Endodermal cell (in vitro differentiated cells): ENCODE measurements around the gene EFHD1. TPM values are rescaled to one million over a fixed set of nuclear protein-coding genes. Genes with fewer than 3 reads are reported as not detected.
A peak's percentile ranks its signal among the peaks of the same experiment; 100 is the strongest.

ENCODE experiments used
- DNase-seq: peaks from one replicate; pipeline ENCODE4 v3.0.0-alpha.2; 2017
- H3K27ac ChIP-seq: 2 replicates; pipeline ENCODE4 v1.5.1; 2013; ENCODE audit warnings: mild to moderate bottlenecking, low read depth, low read length, moderate library complexity
- H3K27me3 ChIP-seq: 2 replicates; pipeline ENCODE4 v1.6.1; 2013; ENCODE audit warnings: mild to moderate bottlenecking, low read length, moderate library complexity; ENCODE audit not compliant: insufficient read depth, control insufficient read depth, poor library complexity, severe bottlenecking
- H3K36me3 ChIP-seq: 2 replicates; pipeline ENCODE4 v1.7.0; 2013; ENCODE audit warnings: mild to moderate bottlenecking, low read length, moderate library complexity; ENCODE audit not compliant: control insufficient read depth, insufficient read depth
- H3K4me1 ChIP-seq: one replicate; pipeline ENCODE4 v1.7.0; 2013; ENCODE audit warnings: low read length; ENCODE audit not compliant: control insufficient read depth, insufficient read depth
- H3K4me3 ChIP-seq: 2 replicates; pipeline ENCODE4 v1.5.1; 2013; ENCODE audit warnings: mild to moderate bottlenecking, low read length, moderate library complexity
- H3K9ac ChIP-seq: 2 replicates; pipeline ENCODE4 v1.6.1; 2013; ENCODE audit warnings: mild to moderate bottlenecking, low read length, moderate library complexity; ENCODE audit not compliant: poor library complexity, severe bottlenecking; ENCODE audit errors: extremely low read depth
- H3K9me3 ChIP-seq: 2 replicates; pipeline ENCODE4 v1.6.1; 2013; ENCODE audit warnings: mild to moderate bottlenecking, low read length, moderate library complexity; ENCODE audit not compliant: control insufficient read depth
- H3K27ac Mint-ChIP-seq: 2 replicates; pipeline ENCODE4 v1.8.0; 2020; ENCODE audit warnings: mixed read lengths
- H3K27me3 Mint-ChIP-seq: 2 replicates; pipeline ENCODE4 v1.8.0; 2021; ENCODE audit warnings: mild to moderate bottlenecking, mixed read lengths; ENCODE audit not compliant: insufficient read depth
- H3K36me3 Mint-ChIP-seq: 2 replicates; pipeline ENCODE4 v1.8.0; 2020; ENCODE audit warnings: low read depth, mixed read lengths
- H3K4me1 Mint-ChIP-seq: 2 replicates; pipeline ENCODE4 v1.8.0; 2020; ENCODE audit warnings: mixed read lengths
- H3K4me3 Mint-ChIP-seq: 2 replicates; pipeline ENCODE4 v1.8.0; 2020; ENCODE audit warnings: mild to moderate bottlenecking, moderate library complexity, mixed read lengths
- H3K9me3 Mint-ChIP-seq: 2 replicates; pipeline ENCODE4 v1.8.0; 2020; ENCODE audit warnings: mild to moderate bottlenecking, mixed read lengths
- CTCF ChIP-seq: fragments of 200-600 bp; sonication (generic); conservative IDR thresholded peaks from 2 replicates; pipeline ENCODE4 v1.5.0; 2021; ENCODE audit warnings: antibody characterized with exemption, mild to moderate bottlenecking
- WGBS, 2 experiments: methylation state at CpG; one replicate each; pipeline versions ENCODE4 v1.1.5 to v1.1.7; 2013; ENCODE audit warnings: missing lambda C conversion rate in 2 of 2, mixed read lengths in 1 of 2; ENCODE audit not compliant: insufficient coverage in 1 of 2, insufficient read length in 1 of 2; 5-methylcytosine and 5-hydroxymethylcytosine counted together
- total RNA-seq, 2 donors: library from RNA; stranded (reverse); fragmentation: NEBNext Ultra II Directional in 1 of 2; extraction: Animal tissue kit (Norgen Biotek cat#: 25700) in 1 of 2; gene quantifications; 2 replicates in 1 of 2; 3 replicates in 1 of 2; pipeline ENCODE4 v1.2.1, GENCODE V29; 2021

Gene EFHD1
- total RNA-seq, 2 donors from 2014 or later = 6.8 to 12.5 TPM

DNA sequence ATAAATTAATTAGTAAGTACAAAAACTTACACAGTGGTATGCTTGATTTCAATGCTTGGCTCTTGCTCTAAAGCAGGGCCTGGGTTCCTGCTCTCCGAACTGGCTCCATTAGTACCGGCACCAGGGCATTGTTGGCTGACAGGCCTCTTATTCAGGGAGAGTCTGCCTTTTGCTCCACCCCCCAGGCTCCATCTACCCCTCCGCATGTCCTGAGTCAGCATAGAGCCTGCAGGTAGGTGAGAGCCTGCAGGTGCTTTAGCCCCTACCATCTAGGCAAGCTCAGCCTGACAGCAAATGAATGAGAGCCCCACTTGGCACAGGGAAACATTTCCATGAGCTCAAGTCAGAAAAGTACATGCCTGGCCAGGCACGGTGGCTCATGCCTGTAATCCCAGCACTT lies 35.1 kb upstream of the EFHD1 start:
- Mint-ChIP-seq H3K4me3 (no peak overlapping the region), H3K27ac (no peak overlapping the region), H3K36me3 (no peaks in the 10 kb centered on the region), H3K27me3 (no peaks in the 10 kb centered on the region), H3K4me1 (no peaks in the 10 kb centered on the region), H3K9me3 (no peaks in the 10 kb centered on the region)
- Histone ChIP-seq H3K4me1 (no peaks in the 10 kb centered on the region), H3K9me3 (no peaks in the 10 kb centered on the region), H3K9ac (no peak overlapping the region), H3K27me3 (no peaks in the 10 kb centered on the region), H3K36me3 (no peaks in the 10 kb centered on the region), H3K4me3 (no peak overlapping the region), H3K27ac (no peak overlapping the region)
- no peak for DNase-seq
- no peak for TF ChIP-seq CTCF
- 83 to 89% methylated on average over 4 of the region's 4 CpGs for WGBS, 2 experiments

GRCh38 chr2:232600053-232600773 lies 33.2 kb upstream of the EFHD1 start:
- H3K9me3 Mint-ChIP-seq = no peaks in the 10 kb centered on the region
- DNase-seq = peak; percentile 62
- no peak for TF ChIP-seq CTCF
- Histone ChIP-seq H3K36me3 (no peaks in the 10 kb centered on the region), H3K4me1 (no peaks in the 10 kb centered on the region), H3K4me3 (no peak overlapping the region), H3K9ac (no peak overlapping the region), H3K27me3 (no peaks in the 10 kb centered on the region), H3K9me3 (no peaks in the 10 kb centered on the region), H3K27ac (no peak overlapping the region)
- H3K27me3 Mint-ChIP-seq = peaks cover 7% of the 10 kb centered on the region
- H3K4me3 Mint-ChIP-seq = no peak overlapping the region
- no peak overlapping the region for H3K27ac Mint-ChIP-seq
- H3K36me3 Mint-ChIP-seq = no peaks in the 10 kb centered on the region
- WGBS, 2 experiments = 83 to 88% methylated on average over 12 to 17 of the region's 17 CpGs
- no peaks in the 10 kb centered on the region for H3K4me1 Mint-ChIP-seq

GRCh38 chr2:232603283-232603682 lies 30.1 kb upstream of the EFHD1 start:
- Histone ChIP-seq H3K4me3 (no peak overlapping the region), H3K27me3 (no peaks in the 10 kb centered on the region), H3K9me3 (no peaks in the 10 kb centered on the region), H3K4me1 (no peaks in the 10 kb centered on the region), H3K27ac (no peak overlapping the region), H3K36me3 (no peaks in the 10 kb centered on the region), H3K9ac (no peak overlapping the region)
- 77% methylated on average over 3 of the region's 3 CpGs; no CpG with 5 or more reads in 1 of the 2 experiments for WGBS, 2 experiments
- no peak overlapping the region for H3K27ac Mint-ChIP-seq
- H3K4me3 Mint-ChIP-seq = no peak overlapping the region
- no peak for DNase-seq
- H3K36me3 Mint-ChIP-seq = no peaks in the 10 kb centered on the region
- H3K4me1 Mint-ChIP-seq = no peaks in the 10 kb centered on the region
- no peaks in the 10 kb centered on the region for H3K9me3 Mint-ChIP-seq
- TF ChIP-seq CTCF = no peak
- H3K27me3 Mint-ChIP-seq = peaks cover 10% of the 10 kb centered on the region
